HPDE6-E6E7 (cell line): ENCODE results near the gene PLA2G6.

Experiments
- DNase-seq: peaks from one replicate; pipeline ENCODE4 v3.0.0; 2011; ENCODE audit warnings: missing footprints; ENCODE audit errors: extremely low spot score

PLA2G6 gene

DNA sequence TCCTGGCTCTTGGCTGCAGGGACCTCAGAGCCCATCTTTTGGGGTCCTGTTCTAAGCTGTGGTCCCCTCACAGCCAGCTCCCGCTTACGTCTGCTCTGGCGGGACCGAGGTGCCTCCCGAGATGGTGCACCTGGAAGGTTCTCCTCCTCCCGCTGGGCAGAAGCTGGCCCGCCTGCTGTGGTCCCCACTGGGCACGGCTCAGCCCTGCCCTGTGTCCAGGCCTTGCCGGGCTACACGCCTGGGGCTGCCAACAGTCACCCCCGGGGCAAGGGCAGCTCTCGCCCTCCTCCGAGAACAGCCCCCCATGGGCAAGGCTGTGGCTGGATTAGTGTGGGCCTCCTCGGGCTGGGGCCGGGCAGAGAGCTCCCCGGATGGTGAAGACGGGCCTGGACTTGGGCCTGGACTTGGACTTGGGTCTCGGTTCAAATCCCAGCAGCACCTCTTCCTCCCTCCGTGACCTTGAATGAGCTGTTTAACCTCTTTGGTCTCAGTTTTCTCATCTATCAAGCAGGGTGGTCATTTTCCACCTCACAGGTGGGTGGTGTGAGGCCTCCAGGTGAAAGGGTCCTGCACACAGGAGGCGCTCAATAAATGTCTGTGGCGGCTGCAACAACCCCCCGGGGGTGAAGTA lies 72.1 kb downstream of the PLA2G6 start:
- no peak for DNase-seq

DNA sequence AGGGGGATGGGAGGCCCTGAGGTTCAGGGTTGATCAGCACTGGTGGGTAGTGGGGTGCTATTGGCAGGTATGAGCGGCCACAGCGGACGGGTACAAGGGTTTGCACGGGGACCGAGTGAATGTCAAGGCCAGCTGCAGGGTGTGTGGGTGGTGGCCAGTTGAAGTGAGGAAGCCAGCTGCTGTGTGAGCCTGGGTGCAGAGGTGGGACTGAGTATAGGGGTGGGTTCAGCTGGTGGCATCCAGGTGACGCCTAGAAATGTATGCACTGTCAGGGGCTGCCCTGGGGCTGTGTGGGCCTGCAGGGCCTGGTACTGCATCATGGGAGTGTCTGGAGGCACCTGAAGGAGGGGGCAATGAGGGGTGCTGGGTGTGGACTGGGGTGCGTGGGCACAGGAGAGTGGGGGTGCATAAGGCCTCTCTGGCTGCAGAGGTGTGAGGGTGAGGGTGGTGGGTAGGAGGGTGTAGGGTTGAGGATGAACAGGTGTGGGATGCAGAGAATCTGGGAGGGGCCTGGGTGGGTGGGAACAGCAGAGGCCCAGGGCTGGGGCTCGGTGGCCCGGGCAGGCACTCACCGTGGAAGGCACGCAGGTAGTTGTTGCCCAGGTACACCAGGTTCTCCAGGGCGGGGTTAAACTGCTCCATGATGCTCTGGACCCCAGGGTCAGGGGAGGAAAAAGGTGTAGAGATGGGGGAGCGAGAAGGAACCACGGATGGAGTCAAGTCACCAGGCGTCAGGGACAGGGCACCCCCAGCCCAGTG lies 72.9 kb downstream of the PLA2G6 start:
- DNase-seq: no peak

DNA sequence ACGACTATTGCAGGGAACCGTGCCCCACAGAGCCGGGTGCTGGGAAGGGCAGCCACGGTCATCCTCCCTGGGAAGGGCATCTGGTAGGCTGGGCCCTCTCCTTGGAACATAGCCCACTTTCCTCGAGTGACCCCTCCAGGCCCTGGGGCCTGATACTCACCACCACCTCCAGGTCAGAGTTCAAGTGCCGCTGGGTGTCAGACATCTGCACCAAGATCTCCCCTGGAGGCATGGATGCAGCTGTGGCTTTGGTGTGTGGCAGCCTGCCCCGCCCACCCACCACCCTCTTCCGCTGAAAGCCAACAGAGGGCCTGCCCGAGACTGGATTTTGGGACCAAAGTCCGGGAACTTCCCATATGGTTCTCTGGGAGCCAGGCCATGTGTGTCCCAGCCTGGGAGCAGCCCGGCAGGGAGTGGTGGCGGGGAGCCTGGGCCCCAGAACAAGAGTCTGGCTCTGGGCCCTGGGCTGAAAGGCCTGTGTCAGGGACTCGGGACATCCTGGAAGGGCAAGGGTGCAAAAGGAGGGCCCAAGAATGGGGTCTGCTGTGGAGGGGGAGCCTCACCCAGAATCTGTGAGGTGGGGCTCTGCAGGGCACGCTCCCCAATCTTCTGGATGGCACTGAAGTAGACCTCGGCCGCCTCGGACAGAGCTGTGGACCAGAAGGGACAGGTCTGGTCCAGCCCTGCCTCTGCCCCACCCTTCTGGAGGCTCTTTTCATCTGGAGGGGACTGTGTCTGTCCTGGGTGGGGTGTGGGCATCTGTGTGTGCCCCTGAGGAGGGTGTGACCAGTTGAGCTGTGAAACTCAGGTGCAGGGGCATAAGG lies 73.7 kb downstream of the PLA2G6 start:
- no peak for DNase-seq

- DNase-seq: no peak
Measured at GRCh38 chr22:38106814-38107578, 74.6 kb downstream of the PLA2G6 start.

GRCh38 chr22:38104084-38104483 lies 77.5 kb downstream of the PLA2G6 start:
- no peak for DNase-seq

- DNase-seq: no peak
Measured at GRCh38 chr22:38103641-38104040, 78.0 kb downstream of the PLA2G6 start.

GRCh38 chr22:38098410-38099249 lies 83.0 kb downstream of the PLA2G6 start:
- no peak for DNase-seq

- no peak for DNase-seq
Measured at GRCh38 chr22:38097557-38098409, 83.8 kb downstream of the PLA2G6 start.

DNA sequence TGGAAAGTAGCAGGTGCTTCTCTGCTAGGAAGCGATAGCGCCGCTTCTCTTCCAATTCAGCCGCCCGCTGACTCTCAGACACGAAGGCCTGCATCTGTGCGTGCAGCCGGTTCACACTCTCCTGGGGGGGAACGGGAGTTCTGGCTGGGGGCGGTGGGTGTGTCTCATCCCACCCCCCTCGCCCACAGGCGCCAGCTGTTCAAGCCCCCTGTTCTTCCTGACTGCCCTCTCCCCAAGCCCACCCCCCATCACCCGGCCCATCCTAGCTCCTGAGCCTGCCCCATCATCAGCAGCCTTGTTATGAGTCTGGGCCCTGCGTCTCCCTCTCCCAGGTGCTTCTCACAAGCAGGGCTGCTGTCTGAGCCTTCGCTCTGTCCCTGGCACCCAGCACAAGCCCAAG lies 84.6 kb downstream of the PLA2G6 start:
- DNase-seq: no peak

GRCh38 chr22:38089474-38089851 lies 92.2 kb downstream of the PLA2G6 start:
- DNase-seq: no peak

DNA sequence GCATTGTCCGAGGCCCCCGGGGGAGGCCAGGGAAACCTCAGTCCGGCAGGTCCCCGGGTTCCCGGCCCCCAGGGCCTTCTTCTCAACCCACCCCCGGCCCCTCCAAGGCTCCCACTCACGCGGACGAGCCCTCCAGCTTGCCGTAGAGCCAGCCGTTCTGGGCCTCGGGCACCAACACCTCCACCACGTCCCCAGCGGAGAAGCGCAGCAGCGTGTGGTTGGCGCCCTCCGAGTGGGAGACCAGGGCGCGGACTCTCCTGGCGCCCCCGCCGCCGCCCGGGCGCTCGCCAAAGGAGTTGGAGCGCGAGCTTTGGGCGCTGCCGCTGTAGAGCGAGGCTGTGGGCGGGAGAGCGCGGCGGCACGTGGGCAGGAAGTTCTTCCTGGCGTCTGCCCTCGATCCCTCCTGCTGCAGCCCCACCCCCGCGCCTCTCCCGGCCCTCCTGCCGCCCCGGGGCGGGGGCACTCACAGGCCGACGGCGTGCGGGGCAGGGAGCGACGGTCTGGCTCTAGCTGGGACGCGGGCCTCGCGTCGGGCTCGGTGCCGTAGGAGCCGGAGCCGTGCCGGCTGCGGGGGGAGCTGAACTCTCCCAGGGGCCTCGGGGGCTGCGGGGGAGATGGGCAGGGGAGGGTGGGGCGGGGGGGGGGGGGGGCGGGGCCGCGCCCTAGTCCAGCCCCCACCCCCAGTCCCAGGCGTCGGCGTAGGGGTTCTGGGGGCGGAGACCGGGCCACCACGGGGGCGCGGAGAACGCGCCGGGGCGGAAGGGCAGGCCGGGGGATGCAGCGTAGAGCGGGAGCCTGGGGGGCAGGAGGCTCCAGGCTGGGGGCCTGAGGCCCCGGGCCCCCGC lies 92.8 kb downstream of the PLA2G6 start:
- DNase-seq: no peak

DNA sequence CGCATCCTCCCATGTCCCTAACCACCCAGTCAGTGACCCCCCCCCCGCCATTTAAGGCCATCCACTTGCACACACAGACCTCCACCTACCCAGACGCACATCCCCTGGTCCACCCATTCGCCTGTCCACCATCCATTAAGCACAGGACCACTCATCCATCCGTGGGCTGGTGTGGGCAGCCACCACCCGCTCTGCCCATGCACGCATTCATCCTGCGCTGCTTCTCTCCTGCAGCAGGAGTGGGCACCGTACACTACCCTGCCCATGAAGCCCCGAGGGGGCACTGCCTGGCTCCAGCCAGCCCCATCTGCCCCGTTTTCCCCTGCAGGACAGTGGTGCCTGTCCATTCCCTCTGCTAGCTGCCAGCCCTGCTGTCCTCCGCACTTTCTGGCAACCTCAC lies 93.8 kb downstream of the PLA2G6 start:
- DNase-seq: no peak

DNA sequence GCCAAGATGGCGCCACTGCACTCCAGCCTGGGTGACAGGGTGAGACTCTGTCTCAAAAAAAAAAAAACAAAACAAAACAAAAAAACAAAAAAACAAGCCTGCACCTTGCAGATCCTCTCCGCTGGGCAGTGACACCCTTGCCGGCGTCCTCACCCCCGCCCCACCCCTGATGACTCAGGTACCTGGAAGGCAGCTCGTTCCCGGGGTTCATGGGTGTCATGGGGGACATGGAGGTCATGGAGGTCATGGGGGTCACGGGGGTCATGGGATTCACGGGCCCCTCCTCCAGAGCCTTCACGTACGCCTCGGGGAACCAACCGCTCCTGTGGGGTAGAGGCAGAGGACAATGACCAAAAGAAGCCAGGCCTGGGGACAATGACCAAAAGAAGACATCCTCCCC lies 94.7 kb downstream of the PLA2G6 start:
- DNase-seq: no peak

DNA sequence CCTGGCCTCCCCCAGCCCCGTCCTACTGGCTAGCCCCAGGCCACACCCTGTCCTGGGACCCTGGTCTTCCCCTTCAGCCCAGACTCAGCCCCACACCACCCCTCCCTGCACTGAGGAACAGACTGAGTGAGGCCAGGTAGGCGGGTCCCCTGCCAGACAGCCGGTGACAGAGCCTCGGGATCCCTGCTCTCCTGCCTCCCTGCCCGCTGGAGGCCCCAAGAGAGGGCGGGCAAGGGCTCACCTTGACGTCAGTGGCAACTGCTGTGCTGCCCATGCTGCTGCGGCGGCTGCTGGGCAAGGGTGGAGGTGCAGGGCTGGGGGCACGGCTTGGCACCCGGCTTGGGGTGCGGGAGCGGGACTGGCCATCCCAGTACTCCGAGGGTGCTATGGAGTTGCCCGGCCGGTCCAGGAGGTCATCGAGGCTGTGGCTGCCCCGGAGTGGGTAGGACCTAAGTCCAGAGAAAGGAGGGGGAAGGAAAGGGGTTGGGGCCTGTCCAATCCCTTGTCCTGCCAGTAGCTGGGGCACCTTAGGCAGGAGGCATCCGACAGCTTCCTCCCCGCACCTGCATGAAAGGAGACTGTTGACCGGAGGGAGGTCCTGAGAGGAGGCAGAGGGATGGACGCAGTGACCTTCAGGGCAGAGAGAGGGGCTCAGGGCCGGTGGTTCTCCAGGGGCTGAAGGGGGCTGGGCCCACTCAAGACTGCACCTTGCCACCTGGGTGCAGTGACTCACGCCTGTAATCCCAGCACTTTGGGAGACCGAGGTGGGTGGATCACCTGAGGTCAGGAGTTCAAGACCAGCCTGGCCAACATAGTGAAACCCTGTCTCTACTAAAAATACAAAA lies 95.4 kb downstream of the PLA2G6 start:
- DNase-seq: no peak

GRCh38 chr22:38085501-38085900 lies 96.1 kb downstream of the PLA2G6 start:
- DNase-seq: no peak

DNA sequence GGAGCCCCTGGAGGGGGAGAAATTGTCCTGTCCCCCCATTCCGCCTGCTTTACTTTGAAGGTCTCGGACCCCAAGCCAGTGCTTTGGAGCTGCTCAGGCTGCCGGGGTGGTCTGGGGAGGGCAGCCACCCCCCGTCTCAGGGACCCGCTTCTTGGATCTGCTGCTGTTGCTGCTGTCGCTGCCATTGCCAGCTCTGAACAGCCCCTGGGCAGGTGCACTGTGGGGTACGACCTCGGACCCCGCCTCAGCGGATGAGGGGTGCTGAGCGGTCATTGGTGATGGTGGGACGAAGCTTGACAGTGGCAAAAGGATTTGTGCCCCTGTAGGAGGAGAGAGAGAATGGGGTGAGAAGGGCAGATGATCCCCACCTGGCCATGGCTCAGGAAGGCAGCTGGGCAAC lies 96.6 kb downstream of the PLA2G6 start:
- DNase-seq: no peak

- DNase-seq: no peak
Measured at GRCh38 chr22:38083931-38084631, 97.5 kb downstream of the PLA2G6 start, which contains the start of gene SLC16A8. Gene SLC16A8 (minus strand): TSS chr22:38084184. CDS start chr22:38082873, 1,311 bp downstream.
